Measurements from ENCODE around the gene FAM107B.

FAM107B gene

DNA sequence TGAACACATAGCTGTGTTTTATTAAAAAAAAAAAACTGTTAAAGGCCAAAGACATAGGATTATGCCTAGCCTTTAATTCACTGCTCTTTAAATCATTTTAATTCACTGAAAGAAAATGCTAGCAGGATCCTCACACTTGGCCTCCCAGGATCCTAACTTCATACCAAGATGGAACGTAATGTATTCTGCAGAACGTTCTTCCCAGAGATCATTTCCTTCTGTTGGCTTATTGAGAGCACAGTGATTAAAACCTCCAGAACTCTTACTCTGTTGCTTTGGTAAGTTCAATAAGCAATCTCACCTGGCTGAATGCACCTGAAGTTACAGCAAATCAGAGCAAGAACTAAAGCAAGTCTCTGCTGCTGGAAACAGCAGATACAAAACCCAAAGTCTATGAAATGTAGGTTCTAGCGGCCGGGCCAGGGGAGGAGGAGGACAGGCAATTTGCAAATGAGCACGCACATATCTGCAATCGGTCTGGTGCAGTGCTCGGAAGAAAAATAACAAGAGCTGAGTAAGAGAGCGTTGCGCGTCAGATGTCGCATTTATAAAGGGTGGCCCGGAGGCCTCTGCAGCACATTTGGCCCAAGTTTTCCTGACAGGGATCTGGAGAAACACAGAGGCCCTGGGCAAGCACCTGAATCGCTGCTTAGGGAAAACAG lies 193.9 kb downstream of the FAM107B start:
- TF ChIP-seq SIN3A (IDR thresholded peaks at IDR 0.05; ENCODE audit: borderline replicate concordance, insufficient read depth, low read length): no peak
- no peak for TF ChIP-seq POLR2AphosphoS5 (IDR thresholded peaks at IDR 0.05; ENCODE audit: low read depth, low read length)
- TF ChIP-seq FOXP2 (optimal IDR thresholded peaks at IDR 0.05; ENCODE audit: borderline replicate concordance, extremely low read depth, extremely low read length, insufficient read depth): no peak
- TF ChIP-seq, protein P1, sequence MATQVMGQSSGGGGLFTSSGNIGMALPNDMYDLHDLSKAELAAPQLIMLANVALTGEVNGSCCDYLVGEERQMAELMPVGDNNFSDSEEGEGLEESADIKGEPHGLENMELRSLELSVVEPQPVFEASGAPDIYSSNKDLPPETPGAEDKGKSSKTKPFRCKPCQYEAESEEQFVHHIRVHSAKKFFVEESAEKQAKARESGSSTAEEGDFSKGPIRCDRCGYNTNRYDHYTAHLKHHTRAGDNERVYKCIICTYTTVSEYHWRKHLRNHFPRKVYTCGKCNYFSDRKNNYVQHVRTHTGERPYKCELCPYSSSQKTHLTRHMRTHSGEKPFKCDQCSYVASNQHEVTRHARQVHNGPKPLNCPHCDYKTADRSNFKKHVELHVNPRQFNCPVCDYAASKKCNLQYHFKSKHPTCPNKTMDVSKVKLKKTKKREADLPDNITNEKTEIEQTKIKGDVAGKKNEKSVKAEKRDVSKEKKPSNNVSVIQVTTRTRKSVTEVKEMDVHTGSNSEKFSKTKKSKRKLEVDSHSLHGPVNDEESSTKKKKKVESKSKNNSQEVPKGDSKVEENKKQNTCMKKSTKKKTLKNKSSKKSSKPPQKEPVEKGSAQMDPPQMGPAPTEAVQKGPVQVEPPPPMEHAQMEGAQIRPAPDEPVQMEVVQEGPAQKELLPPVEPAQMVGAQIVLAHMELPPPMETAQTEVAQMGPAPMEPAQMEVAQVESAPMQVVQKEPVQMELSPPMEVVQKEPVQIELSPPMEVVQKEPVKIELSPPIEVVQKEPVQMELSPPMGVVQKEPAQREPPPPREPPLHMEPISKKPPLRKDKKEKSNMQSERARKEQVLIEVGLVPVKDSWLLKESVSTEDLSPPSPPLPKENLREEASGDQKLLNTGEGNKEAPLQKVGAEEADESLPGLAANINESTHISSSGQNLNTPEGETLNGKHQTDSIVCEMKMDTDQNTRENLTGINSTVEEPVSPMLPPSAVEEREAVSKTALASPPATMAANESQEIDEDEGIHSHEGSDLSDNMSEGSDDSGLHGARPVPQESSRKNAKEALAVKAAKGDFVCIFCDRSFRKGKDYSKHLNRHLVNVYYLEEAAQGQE (IDR thresholded peaks at IDR 0.05; ENCODE audit: insufficient read depth in 1 of 2, low read depth in 2 of 2, low read length in 2 of 2): no peak
- TF ChIP-seq TAF1 (IDR thresholded peaks at IDR 0.05; ENCODE audit: borderline replicate concordance, insufficient read depth, low read length): no peak

DNA sequence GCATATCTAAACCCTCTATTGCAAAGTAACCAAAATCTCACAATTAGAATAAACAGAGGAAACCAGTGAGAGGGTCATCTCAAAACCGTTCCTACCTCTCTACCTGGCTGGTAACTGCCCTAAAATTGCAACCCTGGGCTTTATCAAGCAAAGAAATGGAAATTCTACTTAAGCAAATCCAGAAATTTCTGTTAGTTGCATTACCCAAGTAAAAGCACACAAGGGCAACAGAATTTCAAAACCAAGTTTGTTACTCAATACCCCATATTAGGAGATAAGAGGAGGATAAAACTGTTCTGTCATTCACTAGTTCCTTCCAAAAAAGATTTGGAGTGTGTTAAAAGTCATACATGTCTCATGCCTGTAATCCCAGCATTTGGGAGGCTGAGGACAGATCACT lies 195.3 kb downstream of the FAM107B start:
- TF ChIP-seq, protein P1 (IDR thresholded peaks at IDR 0.05; ENCODE audit: insufficient read depth in 1 of 2, low read depth in 2 of 2, low read length in 2 of 2): no peak
- TF ChIP-seq POLR2AphosphoS5 (IDR thresholded peaks at IDR 0.05; ENCODE audit: low read depth, low read length): no peak
- TF ChIP-seq TAF1 (IDR thresholded peaks at IDR 0.05; ENCODE audit: borderline replicate concordance, insufficient read depth, low read length): no peak
- TF ChIP-seq SIN3A (IDR thresholded peaks at IDR 0.05; ENCODE audit: borderline replicate concordance, insufficient read depth, low read length): no peak
- no peak for TF ChIP-seq FOXP2 (optimal IDR thresholded peaks at IDR 0.05; ENCODE audit: borderline replicate concordance, extremely low read depth, extremely low read length, insufficient read depth)

DNA sequence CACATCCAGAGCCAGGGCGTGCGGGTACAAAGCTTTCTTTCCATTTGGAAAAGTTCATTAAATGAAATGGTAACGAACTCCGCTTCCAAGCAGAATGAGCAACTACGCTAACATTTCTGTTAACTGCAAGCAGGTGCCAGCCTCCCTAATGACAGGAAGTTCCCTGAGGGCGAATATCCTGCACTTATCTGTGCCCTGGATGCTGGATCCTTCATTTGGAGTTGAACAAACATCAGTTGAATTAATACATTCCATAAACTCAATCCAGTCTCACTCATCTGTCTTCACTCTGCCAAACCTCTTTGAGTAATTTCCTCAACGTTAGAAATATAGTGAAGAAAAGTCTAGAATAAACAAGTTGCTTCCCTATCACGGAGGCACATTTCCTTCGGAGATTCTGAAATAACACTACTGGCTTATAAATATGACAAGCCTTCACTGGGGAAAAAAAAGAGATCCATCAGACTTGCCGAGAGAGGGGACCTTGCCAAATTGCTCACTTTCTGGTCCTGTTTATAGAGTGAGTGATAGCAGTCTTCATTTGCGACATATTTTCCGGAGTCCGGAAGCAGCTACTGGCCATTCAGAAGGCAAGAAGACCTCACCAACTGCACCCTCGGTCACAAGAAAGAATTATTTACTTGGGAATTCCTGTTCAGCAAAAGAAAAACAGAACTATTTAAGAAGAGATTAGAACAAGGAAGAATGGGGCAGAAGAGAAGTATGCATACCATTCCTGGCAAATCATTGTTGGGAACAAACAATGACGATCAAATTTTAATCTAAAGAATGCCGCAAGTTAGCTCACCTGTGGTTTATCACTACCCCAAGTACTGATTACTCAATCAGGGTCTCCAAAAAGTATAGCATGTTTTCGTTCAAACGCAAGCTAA lies 196.4 kb downstream of the FAM107B start:
- no peak for TF ChIP-seq TAF1 (IDR thresholded peaks at IDR 0.05; ENCODE audit: borderline replicate concordance, insufficient read depth, low read length)
- TF ChIP-seq POLR2AphosphoS5 (IDR thresholded peaks at IDR 0.05; ENCODE audit: low read depth, low read length): no peak
- TF ChIP-seq FOXP2 (optimal IDR thresholded peaks at IDR 0.05; ENCODE audit: borderline replicate concordance, extremely low read depth, extremely low read length, insufficient read depth): no peak
- no peak for TF ChIP-seq SIN3A (IDR thresholded peaks at IDR 0.05; ENCODE audit: borderline replicate concordance, insufficient read depth, low read length)
- TF ChIP-seq, protein P1 (IDR thresholded peaks at IDR 0.05; ENCODE audit: insufficient read depth in 1 of 2, low read depth in 2 of 2, low read length in 2 of 2): no peak

DNA sequence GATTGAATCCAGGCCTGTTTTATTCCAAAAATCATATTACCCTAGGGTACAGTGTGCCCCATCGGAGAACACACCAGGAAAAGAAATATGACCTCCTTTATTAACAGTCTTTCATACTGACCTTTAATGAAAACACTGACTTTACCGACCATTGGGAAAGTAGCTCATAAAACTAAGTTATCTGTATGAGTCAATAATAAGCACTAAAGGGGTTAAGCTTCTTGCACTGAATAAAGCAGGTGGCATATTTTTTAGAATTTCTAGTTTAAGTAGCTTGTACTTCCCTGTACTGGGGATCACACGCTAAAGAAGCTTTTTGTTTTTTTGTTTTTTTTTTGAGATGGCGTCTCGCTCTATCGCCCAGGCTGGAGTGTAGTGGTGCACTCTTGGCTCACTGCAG lies 199.8 kb downstream of the FAM107B start:
- no peak for TF ChIP-seq POLR2AphosphoS5 (IDR thresholded peaks at IDR 0.05; ENCODE audit: low read depth, low read length)
- TF ChIP-seq SIN3A (IDR thresholded peaks at IDR 0.05; ENCODE audit: borderline replicate concordance, insufficient read depth, low read length): no peak
- TF ChIP-seq, protein P1 (IDR thresholded peaks at IDR 0.05; ENCODE audit: insufficient read depth in 1 of 2, low read depth in 2 of 2, low read length in 2 of 2): no peak
- no peak for TF ChIP-seq FOXP2 (optimal IDR thresholded peaks at IDR 0.05; ENCODE audit: borderline replicate concordance, extremely low read depth, extremely low read length, insufficient read depth)
- TF ChIP-seq TAF1 (IDR thresholded peaks at IDR 0.05; ENCODE audit: borderline replicate concordance, insufficient read depth, low read length): no peak

All from PFSK-1 (cell line).